ENCODE results near the gene GNAZ.
A peak's percentile ranks its signal among the peaks of the same experiment; 100 is the strongest.

The GNAZ gene

GRCh38 chr22:23127055-23127756 lies 56.9 kb downstream of the GNAZ start:
- POLR2A ChIA-PET = no interaction called here
- DNase-seq (ENCODE audit: low read depth, low spot score) = no peak

GRCh38 chr22:23127788-23128187 lies 57.5 kb downstream of the GNAZ start:
- POLR2A ChIA-PET = no interaction called here

More at GRCh38 chr22:23127055-23127756, 56.9 kb downstream of the GNAZ start:
- CTCF ChIA-PET = interaction anchor here (0.6 to 27.3 kb wide), 13 partner anchors 9 to 671 kb away, joined by 3 to 800 read pairs (median 5); partner anchors contain the start of genes RAB36 and RSPH14
- no peak overlapping the region for H3K4me3 ChIP-seq (ENCODE audit: low read depth, low read length)
- TF ChIP-seq CTCF (IDR thresholded peaks at IDR 0.05; ENCODE audit: insufficient read depth, low read length, missing control alignments) = no peak

GRCh38 chr22:23128269-23129108 lies 58.2 kb downstream of the GNAZ start:
- no peak for DNase-seq (ENCODE audit: low read depth, low spot score)
- H3K4me3 ChIP-seq (ENCODE audit: low read depth, low read length) = no peak overlapping the region
- CTCF ChIA-PET = interaction anchor here (0.6 to 27.3 kb wide), 26 partner anchors 9 to 341 kb away, joined by 3 to 800 read pairs (median 4); partner anchors contain the start of genes RAB36 and RSPH14
- TF ChIP-seq CTCF (IDR thresholded peaks at IDR 0.05; ENCODE audit: insufficient read depth, low read length, missing control alignments) = peak; percentile 79
- POLR2A ChIA-PET = no interaction called here

More at GRCh38 chr22:23127788-23128187, 57.5 kb downstream of the GNAZ start:
- CTCF ChIA-PET = interaction anchor here (0.6 to 27.3 kb wide), 25 partner anchors 8 to 671 kb away, joined by 3 to 800 read pairs (median 4); partner anchors contain the start of genes RAB36 and RSPH14
- no peak overlapping the region for H3K4me3 ChIP-seq (ENCODE audit: low read depth, low read length)
- DNase-seq (ENCODE audit: low read depth, low spot score) = no peak
- TF ChIP-seq CTCF (IDR thresholded peaks at IDR 0.05; ENCODE audit: insufficient read depth, low read length, missing control alignments) = no peak

- H3K4me3 ChIP-seq (ENCODE audit: low read depth, low read length) = no peak overlapping the region
- DNase-seq (ENCODE audit: low read depth, low spot score) = no peak
- no peak for TF ChIP-seq CTCF (IDR thresholded peaks at IDR 0.05; ENCODE audit: insufficient read depth, low read length, missing control alignments)
- ChIA-PET POLR2A (no interaction called here), CTCF (interaction anchor here (1.0 to 27.3 kb wide), 8 partner anchors 11 to 319 kb away, joined by 3 to 800 read pairs (median 4); partner anchors contain the start of genes RAB36 and RSPH14)
Measured at GRCh38 chr22:23129149-23129548, 58.8 kb downstream of the GNAZ start.

GRCh38 chr22:23130697-23131096 lies 60.4 kb downstream of the GNAZ start:
- ChIA-PET CTCF (interaction anchor here (1.1 to 27.3 kb wide), 3 partner anchors 9 to 173 kb away, joined by 3 to 800 read pairs (median 29); partner anchors contain the start of gene RSPH14), POLR2A (no interaction called here)
- no peak for TF ChIP-seq CTCF (IDR thresholded peaks at IDR 0.05; ENCODE audit: insufficient read depth, low read length, missing control alignments)
- H3K4me3 ChIP-seq (ENCODE audit: low read depth, low read length) = no peak overlapping the region
- DNase-seq (ENCODE audit: low read depth, low spot score) = no peak

All from AG04449 (cell line).